ENCODE data around the gene SND1. TPM values are rescaled to one million over a fixed set of nuclear protein-coding genes. Genes with fewer than 3 reads are reported as not detected.

SND1 gene
- total and polyA plus RNA-seq, 2 donors (not counting 1 experiment from before 2014, with no cell fraction given), result 137 to 174 TPM

DNA sequence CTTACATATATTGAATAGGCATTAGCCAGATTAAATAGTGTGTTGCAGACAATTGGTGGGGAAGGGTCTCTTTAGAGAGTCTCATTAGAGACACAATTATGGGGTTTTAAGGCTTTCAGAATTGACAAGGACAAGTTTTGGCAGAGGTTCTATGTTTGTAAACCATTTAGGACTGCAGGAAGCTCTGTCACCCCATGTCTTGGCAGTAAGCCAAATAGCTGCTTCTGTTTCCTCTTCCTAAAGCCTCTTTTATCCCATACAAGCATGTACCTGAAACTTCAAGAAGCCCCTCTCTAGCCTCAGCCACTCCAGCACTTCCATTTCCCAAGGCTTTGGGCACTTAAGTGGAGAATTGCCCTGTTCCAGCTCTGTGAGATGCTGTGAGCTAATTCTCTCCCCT is 401.0 kb downstream of the SND1 start:
- Histone ChIP-seq H3K79me2 (ENCODE audit: control insufficient read depth, insufficient read depth, low read length) (no peaks in the 10 kb centered on the region), H3K4me3 (replicated peaks in 1 of 4; ENCODE audit: control extremely low read depth in 1 of 4, insufficient read depth in 1 of 4, low read depth in 3 of 4, low read length in 4 of 4) (no peak overlapping the region), H3K9ac (ENCODE audit: insufficient read depth, low read length) (no peak overlapping the region), H3K4me1 (ENCODE audit: control insufficient read depth, extremely low read depth, insufficient read depth, low read length) (no peaks in the 10 kb centered on the region), H3K4me2 (ENCODE audit: extremely low read depth, insufficient read depth, low read length) (no peak overlapping the region), H2AFZ (ENCODE audit: low read length) (no peak overlapping the region), H3K27me3 (ENCODE audit: control insufficient read depth, insufficient read depth, low read length) (no peaks in the 10 kb centered on the region), H4K20me1 (ENCODE audit: control insufficient read depth, extremely low read depth, insufficient read depth, low read length) (no peaks in the 10 kb centered on the region), H3K36me3 (ENCODE audit: control insufficient read depth, insufficient read depth, low read length) (no peaks in the 10 kb centered on the region), H3K27ac (ENCODE audit: insufficient read depth, low read length) (no peak overlapping the region), H3K9me3 (ENCODE audit: control insufficient read depth, insufficient read depth, low read depth, low read length) (no peaks in the 10 kb centered on the region)
- DNase-seq (ENCODE audit: low read depth in 2 of 2), result peak; percentile 15 to 35
- TF ChIP-seq, protein P1, sequence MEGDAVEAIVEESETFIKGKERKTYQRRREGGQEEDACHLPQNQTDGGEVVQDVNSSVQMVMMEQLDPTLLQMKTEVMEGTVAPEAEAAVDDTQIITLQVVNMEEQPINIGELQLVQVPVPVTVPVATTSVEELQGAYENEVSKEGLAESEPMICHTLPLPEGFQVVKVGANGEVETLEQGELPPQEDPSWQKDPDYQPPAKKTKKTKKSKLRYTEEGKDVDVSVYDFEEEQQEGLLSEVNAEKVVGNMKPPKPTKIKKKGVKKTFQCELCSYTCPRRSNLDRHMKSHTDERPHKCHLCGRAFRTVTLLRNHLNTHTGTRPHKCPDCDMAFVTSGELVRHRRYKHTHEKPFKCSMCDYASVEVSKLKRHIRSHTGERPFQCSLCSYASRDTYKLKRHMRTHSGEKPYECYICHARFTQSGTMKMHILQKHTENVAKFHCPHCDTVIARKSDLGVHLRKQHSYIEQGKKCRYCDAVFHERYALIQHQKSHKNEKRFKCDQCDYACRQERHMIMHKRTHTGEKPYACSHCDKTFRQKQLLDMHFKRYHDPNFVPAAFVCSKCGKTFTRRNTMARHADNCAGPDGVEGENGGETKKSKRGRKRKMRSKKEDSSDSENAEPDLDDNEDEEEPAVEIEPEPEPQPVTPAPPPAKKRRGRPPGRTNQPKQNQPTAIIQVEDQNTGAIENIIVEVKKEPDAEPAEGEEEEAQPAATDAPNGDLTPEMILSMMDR (conservative IDR thresholded peaks at IDR 0.05 in 1 of 2, IDR thresholded peaks at IDR 0.05 in 1 of 2; ENCODE audit: low read depth in 1 of 2, low read length in 2 of 2), result no peak
- TF ChIP-seq EZH2 (IDR thresholded peaks at IDR 0.05; ENCODE audit: low read length, missing control alignments), result no peak

DNA sequence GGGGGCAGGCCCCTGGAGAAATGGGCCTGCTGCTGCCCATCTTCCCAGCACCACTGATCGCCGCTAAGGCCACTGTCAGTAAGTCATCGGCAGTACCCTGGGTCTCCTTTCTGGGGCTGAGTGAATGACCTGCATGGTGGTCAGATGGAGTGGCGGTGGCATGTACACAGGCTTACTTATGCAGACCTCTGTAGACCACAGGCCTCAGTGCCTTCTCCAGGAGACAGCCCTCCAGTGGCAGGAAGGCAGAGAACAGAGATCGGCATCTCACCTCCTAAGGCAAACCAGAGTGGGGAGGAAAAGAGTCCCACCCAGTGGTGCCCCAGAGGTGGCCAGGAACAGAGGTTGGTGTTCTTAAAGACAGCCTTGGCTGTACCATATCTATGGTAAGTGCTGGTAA is 402.0 kb downstream of the SND1 start:
- no peaks in the 10 kb centered on the region for H3K79me2 ChIP-seq (ENCODE audit: control insufficient read depth, insufficient read depth, low read length)
- no peak overlapping the region for H3K4me2 ChIP-seq (ENCODE audit: extremely low read depth, insufficient read depth, low read length)
- H3K27me3 ChIP-seq (ENCODE audit: control insufficient read depth, insufficient read depth, low read length), result no peaks in the 10 kb centered on the region
- no peak overlapping the region for H3K27ac ChIP-seq (ENCODE audit: insufficient read depth, low read length)
- H3K4me3 ChIP-seq (replicated peaks in 1 of 4; ENCODE audit: control extremely low read depth in 1 of 4, insufficient read depth in 1 of 4, low read depth in 3 of 4, low read length in 4 of 4), result no peak overlapping the region
- H2AFZ ChIP-seq (ENCODE audit: low read length), result no peak overlapping the region
- no peak overlapping the region for H3K9ac ChIP-seq (ENCODE audit: insufficient read depth, low read length)
- no peaks in the 10 kb centered on the region for H3K9me3 ChIP-seq (ENCODE audit: control insufficient read depth, insufficient read depth, low read depth, low read length)
- no peak for DNase-seq (ENCODE audit: low read depth in 2 of 2)
- H4K20me1 ChIP-seq (ENCODE audit: control insufficient read depth, extremely low read depth, insufficient read depth, low read length), result no peaks in the 10 kb centered on the region
- no peak for TF ChIP-seq EZH2 (IDR thresholded peaks at IDR 0.05; ENCODE audit: low read length, missing control alignments)
- TF ChIP-seq, protein P1 (conservative IDR thresholded peaks at IDR 0.05 in 1 of 2, IDR thresholded peaks at IDR 0.05 in 1 of 2; ENCODE audit: low read depth in 1 of 2, low read length in 2 of 2), result no peak
- no peaks in the 10 kb centered on the region for H3K36me3 ChIP-seq (ENCODE audit: control insufficient read depth, insufficient read depth, low read length)
- H3K4me1 ChIP-seq (ENCODE audit: control insufficient read depth, extremely low read depth, insufficient read depth, low read length), result no peaks in the 10 kb centered on the region

DNA sequence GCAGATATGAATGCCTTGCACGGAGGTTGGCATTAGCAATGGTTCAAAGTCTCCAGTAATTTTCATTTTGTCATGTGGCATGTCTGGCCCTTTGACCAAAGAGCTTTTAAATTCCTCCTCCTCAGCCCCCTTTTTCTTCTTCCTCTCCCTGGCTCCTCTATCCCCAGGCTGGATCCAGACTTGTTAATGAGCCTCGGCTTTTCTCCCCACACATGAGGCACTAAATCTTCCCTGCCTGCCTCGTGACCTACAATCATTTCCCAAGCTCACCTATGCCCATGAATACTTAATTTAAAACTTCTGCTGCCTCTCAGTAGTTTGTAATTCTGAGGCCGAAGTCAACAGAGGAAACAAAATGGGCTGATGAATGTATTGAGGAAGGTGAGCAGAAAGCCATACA is 402.5 kb downstream of the SND1 start:
- TF ChIP-seq, protein P1 (conservative IDR thresholded peaks at IDR 0.05 in 1 of 2, IDR thresholded peaks at IDR 0.05 in 1 of 2; ENCODE audit: low read depth in 1 of 2, low read length in 2 of 2), result no peak
- TF ChIP-seq EZH2 (IDR thresholded peaks at IDR 0.05; ENCODE audit: low read length, missing control alignments), result no peak

More for the DNA sequence above, 402.5 kb downstream of the SND1 start:
- DNase-seq (ENCODE audit: low read depth in 2 of 2), result no peak
- Histone ChIP-seq H3K79me2 (ENCODE audit: control insufficient read depth, insufficient read depth, low read length) (no peaks in the 10 kb centered on the region), H4K20me1 (ENCODE audit: control insufficient read depth, extremely low read depth, insufficient read depth, low read length) (no peaks in the 10 kb centered on the region), H3K4me3 (replicated peaks in 1 of 4; ENCODE audit: control extremely low read depth in 1 of 4, insufficient read depth in 1 of 4, low read depth in 3 of 4, low read length in 4 of 4) (no peak overlapping the region), H3K4me2 (ENCODE audit: extremely low read depth, insufficient read depth, low read length) (no peak overlapping the region), H2AFZ (ENCODE audit: low read length) (no peak overlapping the region), H3K9me3 (ENCODE audit: control insufficient read depth, insufficient read depth, low read depth, low read length) (no peaks in the 10 kb centered on the region), H3K27me3 (ENCODE audit: control insufficient read depth, insufficient read depth, low read length) (no peaks in the 10 kb centered on the region), H3K27ac (ENCODE audit: insufficient read depth, low read length) (no peak overlapping the region), H3K9ac (ENCODE audit: insufficient read depth, low read length) (no peak overlapping the region), H3K4me1 (ENCODE audit: control insufficient read depth, extremely low read depth, insufficient read depth, low read length) (no peaks in the 10 kb centered on the region), H3K36me3 (ENCODE audit: control insufficient read depth, insufficient read depth, low read length) (no peaks in the 10 kb centered on the region)
